Activated naive CD4-positive, alpha-beta T cell treated with Interleukin-2 at 50 U/mL for 16 hours (primary cell): Measurements from ENCODE around the gene GBA2.
A peak's percentile ranks its signal among the peaks of the same experiment; 100 is the strongest.

ENCODE experiments used
- DNase-seq: peaks from one replicate; pipeline ENCODE4 v3.0.0-alpha.2; 2020

GBA2 gene

GRCh38 chr9:35737143-35737542, 11.9 kb downstream of the GBA2 start:
- no peak for DNase-seq

- DNase-seq = peak; percentile 67
Measured at GRCh38 chr9:35736201-35736633, 12.8 kb downstream of the GBA2 start.

- no peak for DNase-seq
Measured at GRCh38 chr9:35734096-35734495, 14.9 kb downstream of the GBA2 start.

- peak; percentile 32 for DNase-seq
Measured at GRCh38 chr9:35732800-35733541, 16.1 kb downstream of the GBA2 start.

- peak; percentile 98 for DNase-seq
Measured at GRCh38 chr9:35732185-35732799, 16.7 kb downstream of the GBA2 start, which contains the start of the genes CREB3 and TLN1. TSS of gene CREB3 (plus strand) at chr9:35732666. CDS start at chr9:35732773, 107 bp downstream. TSS of gene TLN1 (minus strand) at chr9:35732195. CDS start at chr9:35725694, 6,501 bp downstream.

- DNase-seq = no peak
Measured at GRCh38 chr9:35731415-35732184, 17.4 kb downstream of the GBA2 start.

GRCh38 chr9:35730486-35730854, 18.6 kb downstream of the GBA2 start:
- DNase-seq = no peak

- peak; percentile 20 for DNase-seq
Measured at GRCh38 chr9:35729700-35730485, 19.1 kb downstream of the GBA2 start.

- DNase-seq = no peak
Measured at GRCh38 chr9:35729101-35729500, 19.9 kb downstream of the GBA2 start.

GRCh38 chr9:35728041-35728971, 20.7 kb downstream of the GBA2 start:
- peak; percentile 31 for DNase-seq

GRCh38 chr9:35727676-35728040, 21.4 kb downstream of the GBA2 start:
- DNase-seq = no peak

GRCh38 chr9:35726931-35727330, 22.1 kb downstream of the GBA2 start:
- peak; percentile 19 for DNase-seq

- no peak for DNase-seq
Measured at GRCh38 chr9:35725362-35725761, 23.7 kb downstream of the GBA2 start.

- DNase-seq = no peak
Measured at GRCh38 chr9:35723908-35724307, 25.1 kb downstream of the GBA2 start.

- DNase-seq = no peak
Measured at GRCh38 chr9:35723426-35723825, 25.6 kb downstream of the GBA2 start.

GRCh38 chr9:35719546-35719945, 29.5 kb downstream of the GBA2 start:
- DNase-seq = no peak

- DNase-seq = no peak
Measured at GRCh38 chr9:35718721-35719511, 30.1 kb downstream of the GBA2 start.

GRCh38 chr9:35717132-35717870, 31.7 kb downstream of the GBA2 start:
- DNase-seq = no peak

- DNase-seq = no peak
Measured at GRCh38 chr9:35716230-35716629, 32.8 kb downstream of the GBA2 start.
